PFSK-1 (cell line): Measurements from ENCODE around the gene MAST3.

ENCODE experiments used
- POLR2AphosphoS5 ChIP-seq: IDR thresholded peaks from 2 replicates; pipeline ENCODE4 v1.6.1; 2012; ENCODE audit warnings: low read depth, mild to moderate bottlenecking, control low read depth, low read length, moderate library complexity
- TAF1 ChIP-seq: IDR thresholded peaks from 2 replicates; pipeline ENCODE4 v1.6.1; 2012; ENCODE audit warnings: low read length, control low read depth, borderline replicate concordance; ENCODE audit not compliant: insufficient read depth

DNA sequence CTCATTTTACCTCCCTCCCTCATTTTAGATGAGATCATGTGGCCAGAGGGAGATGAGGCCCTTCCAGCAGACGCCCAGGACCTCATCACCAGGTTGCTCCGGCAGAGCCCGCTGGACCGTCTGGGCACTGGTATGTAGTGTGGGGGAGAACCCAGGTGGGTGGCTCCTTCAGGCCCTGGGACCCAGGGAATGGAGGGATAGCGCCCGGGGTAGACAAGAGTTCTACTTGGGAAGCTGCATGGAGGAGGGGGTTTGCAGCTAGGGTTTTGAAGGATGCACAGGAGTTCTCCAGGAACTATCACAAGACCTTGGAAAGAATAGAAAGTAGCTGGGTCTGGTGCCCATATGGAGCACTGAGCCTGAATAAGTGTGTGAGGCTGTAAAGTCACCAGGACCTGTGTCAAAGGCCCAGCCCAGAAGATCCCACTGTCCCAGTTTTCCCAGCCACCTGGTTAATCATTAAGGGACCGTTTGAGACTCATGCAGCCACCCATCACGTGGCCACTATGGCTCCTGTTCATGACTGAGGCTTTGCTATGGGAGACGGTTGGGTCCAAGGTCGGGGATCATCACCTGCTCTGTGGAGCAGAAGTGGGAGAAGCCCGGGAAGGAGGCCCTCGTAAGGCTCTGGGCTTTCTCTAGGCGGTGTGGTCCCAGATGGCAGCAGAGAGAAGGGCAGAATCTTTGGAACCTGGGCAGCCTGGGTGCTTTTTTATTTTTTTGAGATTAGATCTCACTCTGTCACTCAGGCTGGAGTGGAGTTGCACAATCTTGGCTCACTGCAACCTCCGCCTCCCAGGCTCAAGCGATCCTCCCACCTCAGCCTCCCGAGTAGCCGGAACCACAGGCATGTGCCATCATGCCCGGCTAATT lies 38.4 kb downstream of the MAST3 start:
- TF ChIP-seq TAF1: no peak
- no peak for TF ChIP-seq POLR2AphosphoS5
